ENCODE measurements around the gene TEAD1. TPM values are rescaled to one million over a fixed set of nuclear protein-coding genes. Genes with fewer than 3 reads are reported as not detected.

TEAD1 gene
- total RNA-seq, 4 donors from 2014 or later = 86.9 to 205 (median 151) TPM

GRCh38 chr11:12859872-12860657 lies 185.8 kb downstream of the TEAD1 start:
- TF ChIP-seq CTCF (IDR thresholded peaks at IDR 0.05; ENCODE audit: low read depth) = no peak

GRCh38 chr11:12860827-12861226 lies 186.6 kb downstream of the TEAD1 start:
- no peak for TF ChIP-seq CTCF (IDR thresholded peaks at IDR 0.05; ENCODE audit: low read depth)

- TF ChIP-seq CTCF (IDR thresholded peaks at IDR 0.05; ENCODE audit: low read depth) = no peak
Observed at GRCh38 chr11:12862696-12863469, 188.7 kb downstream of the TEAD1 start.

- no peak for TF ChIP-seq CTCF (IDR thresholded peaks at IDR 0.05; ENCODE audit: low read depth)
Observed at GRCh38 chr11:12863605-12864121, 189.4 kb downstream of the TEAD1 start.

- TF ChIP-seq CTCF (IDR thresholded peaks at IDR 0.05; ENCODE audit: low read depth) = no peak
Observed at GRCh38 chr11:12864316-12865156, 190.3 kb downstream of the TEAD1 start.

- no peak for TF ChIP-seq CTCF (IDR thresholded peaks at IDR 0.05; ENCODE audit: low read depth)
Observed at GRCh38 chr11:12865863-12866595, 191.8 kb downstream of the TEAD1 start.
